GM23248 (cell line): ENCODE results near the gene DYNLRB2.

Experiments
- EZH2 ChIP-seq: fragments of 200-600 bp; sonication (generic); IDR thresholded peaks from 2 replicates; pipeline ENCODE4 v1.6.1; 2018; ENCODE audit warnings: antibody characterized with exemption, mild to moderate bottlenecking; ENCODE audit not compliant: insufficient read depth, poor library complexity, severe bottlenecking
- EZH2phosphoT487 ChIP-seq: fragments of 200-600 bp; sonication (generic); IDR thresholded peaks from 2 replicates; pipeline ENCODE4 v1.6.1; 2018; ENCODE audit warnings: antibody characterized with exemption, moderate library complexity, mild to moderate bottlenecking, low read depth; ENCODE audit not compliant: insufficient read depth

DNA sequence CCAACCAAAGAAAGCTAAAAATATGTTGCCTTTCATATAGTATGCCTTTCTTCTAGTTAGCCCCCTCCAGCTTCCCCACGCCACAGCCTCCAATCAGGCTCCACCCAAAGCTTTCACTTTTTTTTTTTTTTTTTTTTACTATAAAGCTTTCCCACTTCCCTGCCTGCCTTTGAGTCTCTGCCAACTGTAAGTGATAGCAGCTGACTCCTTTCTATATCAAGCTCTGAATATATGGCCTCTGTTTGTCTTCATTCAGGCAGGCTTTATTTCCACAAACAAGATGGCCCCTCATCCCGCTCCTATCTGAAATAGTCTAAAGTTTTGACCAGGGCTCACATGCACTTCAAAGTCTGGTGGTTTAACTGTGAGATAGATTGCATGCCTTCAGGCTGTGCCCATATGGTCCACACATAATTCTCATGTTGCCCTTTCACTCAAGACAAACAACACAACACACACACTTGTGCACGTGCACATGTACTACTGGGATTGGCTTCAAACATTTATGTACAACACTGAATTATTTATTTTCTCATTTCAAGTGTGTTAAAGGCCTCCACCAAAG, 39.8 kb upstream of the DYNLRB2 start:
- TF ChIP-seq EZH2: no peak
- no peak for TF ChIP-seq EZH2phosphoT487
